ENCODE data around the gene PAX5.

The PAX5 gene

DNA sequence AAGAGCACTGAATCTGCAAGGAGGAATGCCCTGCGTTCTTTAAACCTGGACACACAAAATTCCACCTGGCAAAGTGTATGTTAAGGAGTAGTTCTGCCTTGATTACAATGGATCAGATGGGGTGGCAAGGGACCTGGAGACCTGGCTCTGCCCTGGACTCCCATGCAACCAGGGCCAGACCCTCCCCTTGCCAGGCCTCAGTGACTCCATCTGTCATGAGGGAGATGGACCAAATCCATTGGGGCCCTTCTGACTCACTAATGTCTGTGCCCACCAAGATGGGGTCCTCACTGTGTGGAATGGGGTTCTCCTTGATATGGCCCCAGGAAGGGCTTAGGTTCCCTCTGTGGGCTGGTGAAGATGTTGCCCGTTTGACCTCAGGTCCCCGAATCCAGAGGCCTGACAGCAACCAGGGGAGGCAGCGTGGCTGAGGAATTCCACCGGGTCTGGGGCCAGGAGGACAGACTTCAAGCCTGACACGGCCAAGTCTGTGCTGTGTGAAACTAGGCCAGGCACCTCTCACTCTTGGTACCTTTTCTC is 100.3 kb downstream of the PAX5 start:
- peak; percentile 34 for DNase-seq (ENCODE audit: low spot score)

- DNase-seq (ENCODE audit: low spot score) = no peak
These were observed 101.9 kb downstream of the PAX5 start for GRCh38 chr9:36932198-36932597.

DNA sequence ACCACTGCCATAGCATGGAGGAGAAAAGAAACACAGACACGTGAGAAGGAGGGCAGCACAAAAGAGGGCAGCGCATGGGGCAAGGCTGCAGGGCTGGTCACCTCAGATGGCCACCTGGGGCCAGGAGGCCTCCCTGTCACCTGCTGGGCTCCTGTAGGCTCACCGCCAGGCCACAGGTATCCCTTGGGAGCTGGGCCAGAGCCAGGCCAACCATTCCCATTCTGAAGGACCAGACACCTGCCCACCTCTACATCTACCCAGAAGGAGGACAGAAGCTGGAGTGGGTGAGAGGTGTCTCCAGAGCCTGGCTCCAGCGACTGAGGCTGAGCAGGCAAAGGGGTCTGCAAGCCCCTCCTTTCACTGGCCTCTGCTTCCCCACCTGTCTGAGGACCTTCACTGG is 103.1 kb downstream of the PAX5 start:
- DNase-seq (ENCODE audit: low spot score) = peak; percentile 19

GRCh38 chr9:36929350-36929675 is 104.8 kb downstream of the PAX5 start:
- peak; percentile 18 for DNase-seq (ENCODE audit: low spot score)

GRCh38 chr9:36928670-36929349 is 105.3 kb downstream of the PAX5 start:
- peak; percentile 4 for DNase-seq (ENCODE audit: low spot score)

DNA sequence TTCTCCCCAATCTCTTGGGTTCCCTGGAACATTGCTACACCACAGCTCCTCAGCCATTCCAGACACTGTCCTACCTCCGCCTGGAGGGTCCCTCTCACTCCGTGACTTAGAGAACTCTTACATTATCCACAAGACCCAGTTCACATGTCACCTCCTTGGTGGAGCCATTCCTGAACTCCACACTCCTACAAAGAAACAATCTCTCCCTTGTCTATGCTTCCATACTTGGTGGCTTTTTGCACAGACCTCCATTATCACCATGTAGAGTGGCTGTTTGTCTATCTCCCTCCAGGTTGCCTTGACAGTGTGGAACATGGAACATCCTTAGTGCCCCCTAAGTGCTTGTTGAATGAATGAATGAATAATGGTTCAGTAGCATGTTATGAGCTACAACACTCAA is 105.9 kb downstream of the PAX5 start:
- DNase-seq (ENCODE audit: low spot score) = peak; percentile 16

DNA sequence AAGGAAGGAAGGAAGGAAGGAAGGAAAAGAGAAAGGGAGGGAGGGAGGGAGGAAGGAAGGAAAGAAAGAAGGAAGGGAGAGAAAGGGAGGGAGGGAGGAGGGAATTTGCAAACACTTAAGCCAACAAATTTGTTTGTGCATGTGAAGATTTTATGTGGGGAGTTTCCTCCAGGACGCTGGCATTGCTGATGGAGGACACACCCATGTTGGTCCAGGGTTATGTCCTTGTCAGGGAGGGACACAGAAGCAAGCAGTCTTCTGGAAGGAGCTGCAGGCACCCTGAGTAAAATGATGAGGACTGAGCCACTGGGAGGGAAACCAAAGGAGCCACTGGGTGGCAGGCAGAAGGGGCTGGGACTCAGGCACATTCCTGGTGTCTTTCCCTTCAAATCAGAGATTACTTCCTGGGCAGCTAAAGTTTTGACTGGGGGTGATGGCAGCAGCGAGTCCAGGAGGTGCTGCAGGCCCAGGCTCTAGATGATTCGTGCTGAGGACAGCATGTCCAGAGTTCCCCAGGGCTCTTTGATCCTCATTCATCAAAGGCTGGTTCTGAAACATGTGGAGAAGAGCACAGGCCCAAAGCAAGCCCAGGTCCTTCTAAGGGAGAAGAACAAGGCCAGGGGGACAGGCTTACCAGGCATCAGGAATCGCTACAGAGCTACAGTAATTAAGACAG is 109.2 kb downstream of the PAX5 start:
- DNase-seq (ENCODE audit: low spot score) = no peak

DNA sequence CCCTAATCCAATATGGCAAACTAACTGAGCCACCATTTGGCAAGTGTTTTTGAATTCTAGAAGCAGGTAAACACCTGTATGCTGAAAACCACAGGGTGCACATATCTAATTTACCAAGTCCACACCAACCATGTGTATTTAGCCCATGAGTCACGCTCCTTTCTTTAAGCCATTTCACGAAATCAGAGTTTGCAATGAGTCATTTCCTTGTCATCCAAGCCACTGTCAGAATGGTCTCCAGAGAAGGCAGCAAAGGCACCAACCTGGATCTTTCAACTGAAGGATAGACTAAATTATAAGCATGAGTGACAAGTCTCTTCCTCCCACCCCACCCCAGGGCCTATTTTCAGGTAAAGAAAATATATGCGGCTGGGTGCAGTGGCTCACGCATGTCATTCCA is 110.0 kb downstream of the PAX5 start:
- no peak for DNase-seq (ENCODE audit: low spot score)

DNA sequence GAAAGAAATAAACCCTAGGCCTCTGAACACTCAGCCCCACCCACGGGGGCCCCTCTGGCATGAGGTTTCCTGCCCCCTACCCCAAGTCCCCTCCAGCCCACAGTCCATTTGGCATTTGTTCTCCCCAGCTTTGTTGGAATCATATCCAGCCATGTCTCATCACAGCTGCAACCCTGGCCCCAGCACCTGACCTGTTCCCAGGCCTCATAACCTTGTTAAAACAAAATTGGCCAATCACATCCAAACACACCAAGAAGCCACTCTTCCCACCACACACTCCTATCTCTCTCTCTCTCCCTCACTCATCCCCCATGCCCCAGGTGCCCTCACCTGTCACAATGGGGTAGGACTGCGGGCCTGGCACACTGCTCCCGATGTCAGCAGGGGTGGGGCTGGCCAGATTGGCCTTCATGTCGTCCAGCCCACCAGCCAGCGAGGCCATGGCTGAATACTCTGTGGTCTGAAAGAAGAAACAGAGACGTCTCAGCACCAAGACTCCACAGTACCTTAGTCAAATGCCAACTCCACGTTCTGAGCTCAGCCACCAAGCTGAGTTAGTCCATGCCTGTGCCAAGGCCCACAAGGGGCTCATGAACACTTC is 110.9 kb downstream of the PAX5 start:
- DNase-seq (ENCODE audit: low spot score) = no peak

- DNase-seq (ENCODE audit: low spot score) = no peak
These were observed 111.5 kb downstream of the PAX5 start for GRCh38 chr9:36922548-36922947.

GRCh38 chr9:36914212-36914577 is 119.9 kb downstream of the PAX5 start:
- no peak for DNase-seq (ENCODE audit: low spot score)

GRCh38 chr9:36913393-36914211 is 120.5 kb downstream of the PAX5 start:
- DNase-seq (ENCODE audit: low spot score) = no peak

DNA sequence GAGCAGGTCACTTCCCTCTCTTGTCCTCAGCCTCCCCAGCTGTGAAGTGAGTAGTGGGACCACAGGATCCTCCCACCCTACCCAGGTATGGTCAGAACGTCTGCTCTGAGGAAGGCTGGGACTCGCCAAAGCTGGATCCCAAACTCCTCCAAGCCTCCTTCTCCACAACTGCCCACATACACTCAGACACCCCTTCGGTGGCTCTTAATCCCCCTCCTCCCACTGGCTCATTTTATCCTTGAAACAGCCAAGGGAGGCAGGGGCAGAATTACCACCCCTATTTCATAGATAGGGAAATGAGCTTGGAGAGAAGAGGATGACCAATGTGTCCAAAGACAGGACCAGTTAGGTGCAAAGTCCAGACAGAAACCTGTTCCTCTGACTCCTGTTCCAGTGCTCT is 121.4 kb downstream of the PAX5 start:
- DNase-seq (ENCODE audit: low spot score) = no peak

DNA sequence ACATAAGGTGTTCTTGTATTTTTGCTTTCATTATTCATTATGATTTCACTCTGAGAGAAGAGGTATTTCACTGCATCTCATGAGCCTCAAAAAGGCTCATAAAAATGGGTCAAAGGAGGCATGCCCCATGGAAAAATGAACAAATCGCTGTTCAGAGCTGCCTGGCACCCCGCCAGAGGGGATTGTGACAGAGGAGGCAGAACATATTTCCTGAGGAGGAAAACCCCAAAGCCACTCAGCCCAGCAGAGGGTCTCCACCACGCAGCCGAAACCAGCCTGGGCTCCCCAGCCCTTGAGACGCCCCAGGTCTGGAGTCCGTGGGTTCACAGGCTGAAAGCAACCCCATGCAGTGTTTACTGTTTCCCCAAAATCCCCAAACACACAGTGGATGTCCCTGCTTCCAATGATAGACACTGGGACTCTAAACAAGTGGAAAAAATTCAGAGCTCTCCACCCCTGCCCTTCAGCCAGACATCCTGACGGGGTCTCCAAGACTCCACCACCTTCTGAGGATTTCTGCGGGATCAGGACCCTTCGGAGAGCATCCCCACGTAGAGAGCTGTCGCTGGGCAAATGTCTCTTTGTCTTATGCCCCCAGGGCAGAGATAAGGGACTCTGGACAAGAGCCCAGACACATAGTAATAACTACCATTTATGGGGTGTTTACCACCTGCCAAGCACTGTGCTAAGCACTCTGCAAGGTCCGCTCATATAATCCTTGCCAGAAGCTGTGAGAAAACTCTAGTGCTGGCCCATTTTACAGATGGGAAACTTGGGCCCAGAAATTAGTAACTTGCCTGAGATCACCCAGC is 122.3 kb downstream of the PAX5 start:
- DNase-seq (ENCODE audit: low spot score) = no peak

GRCh38 chr9:36911037-36911436 is 123.0 kb downstream of the PAX5 start:
- no peak for DNase-seq (ENCODE audit: low spot score)

DNA sequence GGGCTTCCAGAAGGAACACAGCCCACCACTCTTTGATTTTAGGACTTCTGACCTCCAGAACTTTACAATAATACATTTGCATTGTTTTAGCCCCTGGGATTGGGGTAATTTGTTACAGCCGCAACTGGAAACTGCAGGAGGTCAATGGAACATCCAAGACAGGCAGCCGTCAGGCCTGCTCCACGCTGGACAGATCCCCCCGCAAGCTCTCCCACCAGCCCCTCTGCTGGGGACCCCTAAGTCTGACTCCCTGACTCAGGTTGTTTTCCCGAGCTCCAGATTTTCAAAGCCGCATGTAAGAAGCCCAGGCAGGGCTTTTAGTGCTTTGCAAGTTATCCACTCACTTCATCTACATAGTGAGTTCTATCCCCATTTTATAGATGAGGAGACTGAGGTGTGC is 127.6 kb downstream of the PAX5 start:
- DNase-seq (ENCODE audit: low spot score) = peak; percentile 41

GRCh38 chr9:36905101-36906066 is 128.7 kb downstream of the PAX5 start:
- DNase-seq (ENCODE audit: low spot score) = peak; percentile 56

DNA sequence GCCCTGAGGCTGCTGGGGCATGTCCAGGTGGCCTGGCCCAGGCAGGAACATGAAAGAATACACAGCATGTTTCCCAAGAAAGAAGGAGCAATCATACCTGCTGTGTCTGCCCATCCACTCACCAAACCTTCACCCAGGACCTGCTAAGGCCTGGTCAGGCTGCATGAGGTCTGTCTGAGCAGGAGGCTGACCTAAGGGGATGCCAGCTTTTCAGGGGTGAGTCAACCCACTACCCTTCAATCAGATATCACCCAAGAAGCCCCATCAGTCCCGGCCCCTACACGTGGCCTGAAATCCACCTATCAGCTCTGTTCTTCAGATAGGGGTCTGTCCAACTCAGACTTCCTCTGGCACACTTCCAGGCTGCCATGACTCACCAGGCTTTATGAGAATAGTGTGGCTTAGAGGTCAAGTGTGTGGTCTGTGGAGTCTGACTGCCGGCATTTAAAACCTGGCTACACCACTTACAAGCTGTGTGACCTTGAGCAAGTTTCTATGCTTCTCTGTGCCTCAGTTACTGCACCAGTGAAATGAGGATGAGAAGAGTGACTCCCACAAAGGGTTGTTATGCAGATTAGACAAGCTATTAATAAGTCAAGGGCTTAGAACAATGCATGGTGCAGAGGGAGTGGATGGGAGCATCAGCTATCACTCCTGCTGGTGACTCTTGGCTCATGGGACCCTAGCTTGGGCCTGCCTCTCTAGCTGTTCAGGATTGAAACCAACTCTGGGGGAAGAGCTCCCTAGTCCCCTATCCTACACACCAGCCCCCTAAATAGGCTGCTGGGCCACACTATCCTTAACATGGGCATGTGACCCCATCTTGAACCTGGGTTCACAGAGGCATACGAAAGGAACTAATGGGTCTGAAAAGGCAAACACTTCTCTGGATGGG is 130.3 kb downstream of the PAX5 start:
- peak; percentile 26 for DNase-seq (ENCODE audit: low spot score)

DNA sequence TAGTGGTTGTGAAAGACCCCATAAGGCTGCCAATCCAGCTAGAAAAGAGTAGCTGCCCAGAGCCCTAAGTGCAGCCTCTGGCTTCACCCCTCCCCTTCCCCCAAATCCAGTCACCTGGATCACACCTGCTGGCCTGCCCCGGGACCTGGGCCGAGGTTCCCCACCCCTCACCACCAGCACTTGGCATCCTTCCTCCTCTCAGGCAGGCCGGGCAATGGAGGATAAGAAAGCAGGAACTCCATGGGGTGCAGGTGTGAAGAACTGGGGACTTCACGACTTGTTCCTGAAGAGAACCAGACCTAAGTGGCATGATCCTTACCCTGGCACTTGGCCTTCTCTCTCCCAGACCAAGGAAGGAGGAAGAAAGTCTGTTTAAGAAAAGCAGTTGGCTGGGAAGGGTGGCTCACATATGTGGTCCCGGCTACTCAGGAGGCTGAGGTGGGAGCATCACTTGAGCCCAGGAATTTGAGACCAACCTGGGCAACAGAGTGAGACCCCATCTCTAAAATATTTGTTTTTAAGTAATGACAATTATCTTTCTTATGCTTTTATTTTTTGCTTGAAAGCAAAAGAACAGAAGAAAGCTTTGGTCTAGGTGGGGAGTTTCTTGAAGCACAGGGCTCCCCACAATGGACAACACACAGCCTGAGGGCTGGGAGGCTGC is 131.1 kb downstream of the PAX5 start:
- DNase-seq (ENCODE audit: low spot score) = peak; percentile 35

Measured in ecto neural progenitor cell (in vitro differentiated cells).